Trophoblast cell (in vitro differentiated cells and primary cell): ENCODE measurements around the gene EVC.

Experiments used
- DNase-seq, 2 donors: peaks; one replicate each; pipeline ENCODE4 v3.0.0-alpha.2; 2016
- H2AFZ ChIP-seq: 2 replicates; pipeline ENCODE4 v1.6.1; 2013; ENCODE audit warnings: low read length, moderate library complexity, mild to moderate bottlenecking; ENCODE audit not compliant: insufficient read depth, poor library complexity
- H2AK5ac ChIP-seq: 2 replicates; pipeline ENCODE4 v1.6.1; 2013; ENCODE audit warnings: mild to moderate bottlenecking, low read length
- H2BK120ac ChIP-seq: 2 replicates; pipeline ENCODE4 v1.6.1; 2013; ENCODE audit warnings: low read length, mild to moderate bottlenecking, moderate library complexity; ENCODE audit not compliant: insufficient read depth, poor library complexity
- H2BK12ac ChIP-seq: 2 replicates; pipeline ENCODE4 v1.6.1; 2013; ENCODE audit warnings: mild to moderate bottlenecking, low read length, moderate library complexity
- H2BK5ac ChIP-seq: 2 replicates; pipeline ENCODE4 v1.6.1; 2013; ENCODE audit warnings: low read length, low read depth, moderate library complexity, mild to moderate bottlenecking; ENCODE audit not compliant: poor library complexity
- H3K14ac ChIP-seq: 2 replicates; pipeline ENCODE4 v1.6.1; 2013; ENCODE audit warnings: mild to moderate bottlenecking, low read length
- H3K18ac ChIP-seq: 2 replicates; pipeline ENCODE4 v1.6.1; 2013; ENCODE audit warnings: mild to moderate bottlenecking, low read length
- H3K23ac ChIP-seq: 2 replicates; pipeline ENCODE4 v1.6.1; 2013; ENCODE audit warnings: low read length
- H3K27ac ChIP-seq: 2 replicates; pipeline ENCODE4 v1.5.1; 2013; ENCODE audit warnings: low read depth, mild to moderate bottlenecking, inconsistent platforms, low read length, moderate library complexity
- H3K27me3 ChIP-seq: 2 replicates; pipeline ENCODE4 v1.6.1; 2013; ENCODE audit warnings: inconsistent platforms, mild to moderate bottlenecking, low read length, moderate library complexity; ENCODE audit not compliant: insufficient read depth
- H3K36me3 ChIP-seq, 2 experiments: 1 replicate in 1 of 2; 2 replicates in 1 of 2; pipeline ENCODE4 v1.6.1; 2013; ENCODE audit warnings: low read length in 2 of 2, mild to moderate bottlenecking in 2 of 2, moderate library complexity in 1 of 2; ENCODE audit not compliant: insufficient read depth in 2 of 2, control insufficient read depth in 1 of 2
- H3K4ac ChIP-seq: 2 replicates; pipeline ENCODE4 v1.6.1; 2013; ENCODE audit warnings: low read depth, mild to moderate bottlenecking, low read length, moderate library complexity
- H3K4me1 ChIP-seq, 2 experiments: 1 replicate in 1 of 2; 2 replicates in 1 of 2; pipeline ENCODE4 v1.6.1; 2013; ENCODE audit warnings: low read length in 2 of 2, mild to moderate bottlenecking in 2 of 2, moderate library complexity in 1 of 2; ENCODE audit not compliant: insufficient read depth in 2 of 2, control insufficient read depth in 1 of 2
- H3K4me2 ChIP-seq: 2 replicates; pipeline ENCODE4 v1.6.1; 2013; ENCODE audit warnings: inconsistent platforms, mild to moderate bottlenecking, low read length, moderate library complexity
- H3K4me3 ChIP-seq: 2 replicates; pipeline ENCODE4 v1.5.1; 2013; ENCODE audit warnings: mild to moderate bottlenecking, low read depth, low read length, inconsistent platforms
- H3K79me1 ChIP-seq: one replicate; pipeline ENCODE4 v1.6.1; 2013; ENCODE audit warnings: low read length
- H3K79me2 ChIP-seq: 2 replicates; pipeline ENCODE4 v1.6.1; 2013; ENCODE audit warnings: low read length, mild to moderate bottlenecking; ENCODE audit not compliant: control insufficient read depth, insufficient read depth, poor library complexity
- H3K9ac ChIP-seq: 2 replicates; pipeline ENCODE4 v1.6.1; 2013; ENCODE audit warnings: mild to moderate bottlenecking, low read length
- H3K9me3 ChIP-seq: 2 replicates; pipeline ENCODE4 v1.6.1; 2013; ENCODE audit warnings: low read depth, mild to moderate bottlenecking, control low read depth, inconsistent platforms, low read length; ENCODE audit not compliant: insufficient read depth
- H4K12ac ChIP-seq: 2 replicates; pipeline ENCODE4 v1.6.1; 2013; ENCODE audit warnings: low read depth, mild to moderate bottlenecking, low read length, moderate library complexity
- H4K8ac ChIP-seq: 2 replicates; pipeline ENCODE4 v1.6.1; 2013; ENCODE audit warnings: low read depth, mild to moderate bottlenecking, low read length, moderate library complexity
- H4K91ac ChIP-seq: one replicate; pipeline ENCODE4 v1.6.1; 2013; ENCODE audit warnings: low read depth, mild to moderate bottlenecking, low read length, moderate library complexity
- WGBS: extraction: QIAGEN DNeasy Blood & Tissue Kit; methylation state at CpG from one replicate; pipeline ENCODE4 v1.1.7; 2013; ENCODE audit warnings: missing lambda C conversion rate; ENCODE audit not compliant: insufficient read length, insufficient coverage; ENCODE audit errors: extremely low coverage; 5-methylcytosine and 5-hydroxymethylcytosine counted together

EVC gene

GRCh38 chr4:5685296-5685695 lies 25.7 kb upstream of the EVC start:
- DNase-seq, result no peak
- Histone ChIP-seq H3K4ac (no peak overlapping the region), H4K8ac (no peak overlapping the region), H2BK5ac (no peak overlapping the region), H2BK120ac (no peak overlapping the region), H3K18ac (no peak overlapping the region), H3K14ac (no peak overlapping the region), H3K9me3 (peaks cover 4% of the 10 kb centered on the region), H3K4me1 (no peaks in the 10 kb centered on the region), H3K4me3 (no peak overlapping the region), H3K4me2 (no peak overlapping the region), H3K9ac (no peak overlapping the region), H3K79me1 (no peaks in the 10 kb centered on the region), H3K27ac (no peak overlapping the region), H3K36me3 (peaks cover 31 to 50% of the 10 kb centered on the region in 2 experiments), H3K27me3 (no peaks in the 10 kb centered on the region), H4K91ac (no peak overlapping the region), H3K23ac (no peak overlapping the region), H4K12ac (no peak overlapping the region), H3K79me2 (no peaks in the 10 kb centered on the region), H2BK12ac (no peak overlapping the region), H2AK5ac (no peak overlapping the region), H2AFZ (no peak overlapping the region)
- WGBS, result no CpG with 5 or more reads among the region's 9 CpGs

GRCh38 chr4:5686338-5686737 lies 24.7 kb upstream of the EVC start:
- Histone ChIP-seq H3K18ac (no peak overlapping the region), H3K9me3 (peaks cover 4% of the 10 kb centered on the region), H4K12ac (no peak overlapping the region), H2BK5ac (no peak overlapping the region), H4K8ac (no peak overlapping the region), H3K79me1 (no peaks in the 10 kb centered on the region), H3K79me2 (no peaks in the 10 kb centered on the region), H3K14ac (no peak overlapping the region), H2AK5ac (no peak overlapping the region), H4K91ac (no peak overlapping the region), H3K23ac (no peak overlapping the region), H3K9ac (no peak overlapping the region), H3K4me3 (no peak overlapping the region), H2BK120ac (no peak overlapping the region), H3K4me2 (no peak overlapping the region), H3K27ac (no peak overlapping the region), H2AFZ (no peak overlapping the region), H3K4me1 (no peaks in the 10 kb centered on the region), H3K27me3 (no peaks in the 10 kb centered on the region), H3K4ac (no peak overlapping the region), H2BK12ac (no peak overlapping the region), H3K36me3 (peaks cover 29 to 44% of the 10 kb centered on the region in 2 experiments)
- WGBS, result no CpG with 5 or more reads among the region's 6 CpGs
- DNase-seq, result no peak

GRCh38 chr4:5689065-5689464 lies 21.9 kb upstream of the EVC start:
- Histone ChIP-seq H3K14ac (no peak overlapping the region), H3K79me1 (no peaks in the 10 kb centered on the region), H2BK5ac (no peak overlapping the region), H4K91ac (no peak overlapping the region), H3K4ac (no peak overlapping the region), H3K23ac (no peak overlapping the region), H3K36me3 (peaks cover 36 to 59% of the 10 kb centered on the region in 2 experiments), H4K8ac (no peak overlapping the region), H3K4me1 (no peaks in the 10 kb centered on the region), H3K4me2 (no peak overlapping the region), H4K12ac (no peak overlapping the region), H2BK120ac (no peak overlapping the region), H3K4me3 (no peak overlapping the region), H2AFZ (no peak overlapping the region), H3K27me3 (no peaks in the 10 kb centered on the region), H3K18ac (no peak overlapping the region), H2BK12ac (no peak overlapping the region), H3K9me3 (peaks cover 4% of the 10 kb centered on the region), H3K27ac (no peak overlapping the region), H2AK5ac (no peak overlapping the region), H3K9ac (no peak overlapping the region), H3K79me2 (no peaks in the 10 kb centered on the region)
- peak in 1 of 2 donors; percentile 10 for DNase-seq
- no CpG with 5 or more reads among the region's 8 CpGs for WGBS

- Histone ChIP-seq H3K36me3 (peaks cover 27 to 47% of the 10 kb centered on the region in 2 experiments), H3K4me3 (no peak overlapping the region), H3K27ac (no peak overlapping the region), H4K91ac (no peak overlapping the region), H3K9me3 (peaks cover 2% of the 10 kb centered on the region), H3K18ac (no peak overlapping the region), H3K4me1 (no peaks in the 10 kb centered on the region), H2AK5ac (no peak overlapping the region), H2BK12ac (no peak overlapping the region), H3K79me2 (no peaks in the 10 kb centered on the region), H3K27me3 (no peaks in the 10 kb centered on the region), H3K9ac (no peak overlapping the region), H2AFZ (no peak overlapping the region), H3K79me1 (no peaks in the 10 kb centered on the region), H3K4ac (no peak overlapping the region), H3K23ac (no peak overlapping the region), H2BK120ac (no peak overlapping the region), H2BK5ac (no peak overlapping the region), H4K12ac (no peak overlapping the region), H3K14ac (no peak overlapping the region), H3K4me2 (no peak overlapping the region), H4K8ac (no peak overlapping the region)
- WGBS, result no CpG with 5 or more reads among the region's 7 CpGs
- DNase-seq, result no peak
These were observed 19.4 kb upstream of the EVC start for GRCh38 chr4:5691491-5692132.
